HG02884 (cell line): ENCODE results near the gene OR13H1.
"Not testable (repeated sequence)": the region's sequence is repeated elsewhere in the genome, so short reads cannot be mapped to it uniquely, and the experiment has no call there.

ENCODE experiments used
- ATAC-seq: cut with Tn5 transposase; IDR thresholded peaks from one replicate; pipeline ENCODE4 v1.9.1; 2021; ENCODE audit warnings: mild to moderate bottlenecking, moderate library complexity; ENCODE audit not compliant: unreplicated experiment

OR13H1 gene

GRCh38 chrX:131543774-131544173, at the start of gene OR13H1:
Gene OR13H1, plus strand, starts transcription at chrX:131544074. Its CDS starts 0 bp downstream, at chrX:131544074.
- no peak for ATAC-seq

- not testable (repeated sequence) for ATAC-seq
Measured at GRCh38 chrX:131501556-131501955, 42.3 kb upstream of the OR13H1 start.

- no peak for ATAC-seq
Measured at GRCh38 chrX:131513159-131513914, 30.5 kb upstream of the OR13H1 start.

- ATAC-seq = no peak
Measured at GRCh38 chrX:131521824-131522223, 22.1 kb upstream of the OR13H1 start.

GRCh38 chrX:131544218-131544617, 344 bp downstream of the OR13H1 start:
- ATAC-seq = no peak

GRCh38 chrX:131549011-131549410, 5.1 kb downstream of the OR13H1 start:
- ATAC-seq = no peak

- not testable (repeated sequence) for ATAC-seq
Measured at GRCh38 chrX:131552453-131552852, 8.6 kb downstream of the OR13H1 start.

- ATAC-seq = no peak
Measured at GRCh38 chrX:131558562-131558961, 14.7 kb downstream of the OR13H1 start.

GRCh38 chrX:131564553-131565229, 20.8 kb downstream of the OR13H1 start:
- no peak for ATAC-seq

- no peak for ATAC-seq
Measured at GRCh38 chrX:131565909-131566308, 22.0 kb downstream of the OR13H1 start.

- ATAC-seq = no peak
Measured at GRCh38 chrX:131571348-131571747, 27.5 kb downstream of the OR13H1 start.

GRCh38 chrX:131572372-131573014, 28.6 kb downstream of the OR13H1 start:
- no peak for ATAC-seq

- ATAC-seq = no peak
Measured at GRCh38 chrX:131577413-131577812, 33.5 kb downstream of the OR13H1 start.

GRCh38 chrX:131577999-131578734, 34.3 kb downstream of the OR13H1 start:
- no peak for ATAC-seq

- not testable (repeated sequence) for ATAC-seq
Measured at GRCh38 chrX:131578735-131579367, 35.0 kb downstream of the OR13H1 start.

- ATAC-seq = no peak
Measured at GRCh38 chrX:131588995-131589394, 45.1 kb downstream of the OR13H1 start.
